HG02840 (cell line): ENCODE data around the gene TSPOAP1.

Experiments
- ATAC-seq: cut with Tn5 transposase; IDR thresholded peaks from one replicate; pipeline ENCODE4 v1.9.1; 2021; ENCODE audit warnings: mild to moderate bottlenecking, moderate library complexity, moderate number of reproducible peaks; ENCODE audit not compliant: unreplicated experiment, low FRiP score

TSPOAP1 gene, protein sequence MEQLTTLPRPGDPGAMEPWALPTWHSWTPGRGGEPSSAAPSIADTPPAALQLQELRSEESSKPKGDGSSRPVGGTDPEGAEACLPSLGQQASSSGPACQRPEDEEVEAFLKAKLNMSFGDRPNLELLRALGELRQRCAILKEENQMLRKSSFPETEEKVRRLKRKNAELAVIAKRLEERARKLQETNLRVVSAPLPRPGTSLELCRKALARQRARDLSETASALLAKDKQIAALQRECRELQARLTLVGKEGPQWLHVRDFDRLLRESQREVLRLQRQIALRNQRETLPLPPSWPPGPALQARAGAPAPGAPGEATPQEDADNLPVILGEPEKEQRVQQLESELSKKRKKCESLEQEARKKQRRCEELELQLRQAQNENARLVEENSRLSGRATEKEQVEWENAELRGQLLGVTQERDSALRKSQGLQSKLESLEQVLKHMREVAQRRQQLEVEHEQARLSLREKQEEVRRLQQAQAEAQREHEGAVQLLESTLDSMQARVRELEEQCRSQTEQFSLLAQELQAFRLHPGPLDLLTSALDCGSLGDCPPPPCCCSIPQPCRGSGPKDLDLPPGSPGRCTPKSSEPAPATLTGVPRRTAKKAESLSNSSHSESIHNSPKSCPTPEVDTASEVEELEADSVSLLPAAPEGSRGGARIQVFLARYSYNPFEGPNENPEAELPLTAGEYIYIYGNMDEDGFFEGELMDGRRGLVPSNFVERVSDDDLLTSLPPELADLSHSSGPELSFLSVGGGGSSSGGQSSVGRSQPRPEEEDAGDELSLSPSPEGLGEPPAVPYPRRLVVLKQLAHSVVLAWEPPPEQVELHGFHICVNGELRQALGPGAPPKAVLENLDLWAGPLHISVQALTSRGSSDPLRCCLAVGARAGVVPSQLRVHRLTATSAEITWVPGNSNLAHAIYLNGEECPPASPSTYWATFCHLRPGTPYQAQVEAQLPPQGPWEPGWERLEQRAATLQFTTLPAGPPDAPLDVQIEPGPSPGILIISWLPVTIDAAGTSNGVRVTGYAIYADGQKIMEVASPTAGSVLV (N-terminal part only)

DNA sequence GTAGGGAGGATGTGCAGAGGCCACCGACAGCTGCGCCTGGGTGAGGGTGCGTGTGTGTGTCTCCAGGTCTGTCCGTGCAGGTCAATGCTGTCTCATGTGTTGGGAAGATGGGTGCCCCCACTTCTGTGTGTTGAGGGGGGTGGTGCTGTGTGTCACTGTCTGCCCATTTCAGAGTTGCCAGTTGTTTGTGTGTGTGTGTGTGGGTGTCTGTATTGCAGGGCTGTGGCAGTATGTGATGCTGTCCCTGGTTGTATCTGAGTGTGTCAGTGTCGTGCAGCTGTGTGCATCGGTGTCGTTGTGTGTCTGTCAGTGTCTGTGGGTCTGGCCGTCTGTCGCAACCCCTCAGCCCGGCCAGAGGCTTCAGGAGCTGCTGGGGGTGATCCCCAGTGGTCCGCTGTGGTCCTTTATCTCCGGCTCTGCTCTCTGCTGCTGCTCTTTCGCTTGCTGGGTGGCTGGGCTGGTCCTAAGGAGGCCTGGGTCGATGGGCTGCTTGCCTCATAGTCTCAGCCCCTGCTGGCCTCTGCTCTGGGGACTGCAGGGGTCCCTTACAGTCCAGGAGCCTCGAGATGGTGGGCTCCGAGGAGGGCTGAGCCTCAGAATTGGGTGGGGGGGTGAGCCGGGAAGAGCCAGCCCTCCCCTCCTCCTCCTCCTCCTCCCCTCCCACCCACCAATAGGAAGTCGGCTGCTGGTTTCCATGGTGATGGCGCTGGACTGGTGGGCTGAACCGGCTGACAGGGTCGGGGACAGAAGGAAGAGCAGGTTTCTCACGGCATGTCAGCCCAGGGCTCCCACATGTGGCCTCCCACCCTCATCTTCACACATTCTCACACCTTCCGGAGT is at the start of gene TSPOAP1:
TSS of gene TSPOAP1 (minus strand) at position 601 of the 840 bp plus-strand sequence. CDS start 875 bp downstream, outside the sequence.
- no peak for ATAC-seq

DNA sequence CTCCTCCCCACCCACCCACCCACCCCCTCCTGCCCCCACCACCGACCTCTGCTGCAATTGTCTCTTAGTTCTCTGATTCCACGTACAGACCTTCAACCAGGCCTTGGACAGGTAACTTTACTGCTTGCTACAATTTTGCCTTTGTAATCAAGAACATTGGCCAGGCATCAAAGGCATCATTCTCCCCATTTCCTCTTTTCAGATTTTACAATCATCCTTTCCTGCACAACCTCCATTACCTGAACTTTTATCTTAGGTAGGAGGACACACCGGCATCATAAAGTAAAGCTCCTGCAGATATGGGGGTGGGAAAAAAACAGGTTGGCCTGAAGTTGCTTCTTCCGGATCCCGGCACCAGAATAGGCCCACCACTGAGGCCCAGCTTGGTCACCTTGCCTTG is 49.1 kb upstream of the TSPOAP1 start:
- no peak for ATAC-seq

DNA sequence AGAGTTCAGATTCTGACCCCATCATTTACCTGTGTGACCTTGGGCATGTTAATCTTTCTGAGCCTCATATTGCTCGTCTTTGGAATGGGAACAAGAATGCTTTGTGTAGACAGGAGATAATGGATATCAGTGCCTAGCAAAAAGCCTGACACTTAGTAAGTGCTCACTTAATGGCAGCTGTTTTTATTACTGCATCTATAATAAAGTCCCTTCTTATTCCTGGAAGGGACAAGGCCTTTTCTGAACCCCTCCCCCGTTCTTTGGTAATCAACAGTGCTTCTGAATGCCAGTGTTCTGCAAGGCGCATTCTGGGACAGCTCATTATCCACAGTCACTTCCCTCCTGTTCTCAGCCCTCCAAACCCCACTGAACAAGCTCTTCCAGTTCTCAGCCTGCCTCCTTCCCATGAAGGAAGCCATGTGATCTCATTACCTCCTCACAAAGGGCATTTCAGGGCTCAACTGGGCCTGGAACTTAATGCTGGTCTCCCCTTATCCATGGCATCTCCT is 48.6 kb upstream of the TSPOAP1 start:
- no peak for ATAC-seq

DNA sequence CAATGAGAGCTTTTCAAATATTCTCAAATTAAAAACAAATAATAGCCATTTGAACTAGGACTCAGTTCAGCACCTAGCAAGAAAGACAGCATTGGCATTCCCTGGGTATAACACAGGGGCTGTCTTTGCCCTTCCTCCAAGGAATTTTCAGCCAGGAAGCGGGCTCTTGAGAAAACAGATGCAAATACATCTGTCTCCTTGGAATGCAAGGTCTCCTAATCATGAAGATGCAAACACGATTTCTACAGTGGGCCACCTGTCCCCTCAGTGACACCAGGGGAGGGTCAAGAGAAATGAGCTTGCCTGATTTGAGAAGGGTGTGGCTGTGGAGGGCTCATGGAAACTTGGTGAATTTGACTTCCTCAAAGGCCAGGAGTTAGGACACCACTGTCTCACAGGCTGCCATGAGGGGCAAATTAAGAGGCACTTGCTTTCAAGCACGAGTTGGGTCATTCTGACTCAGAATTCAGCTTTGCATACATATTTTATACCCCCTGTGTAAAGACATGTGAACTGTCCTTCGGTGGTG is 47.9 kb upstream of the TSPOAP1 start:
- ATAC-seq = no peak

DNA sequence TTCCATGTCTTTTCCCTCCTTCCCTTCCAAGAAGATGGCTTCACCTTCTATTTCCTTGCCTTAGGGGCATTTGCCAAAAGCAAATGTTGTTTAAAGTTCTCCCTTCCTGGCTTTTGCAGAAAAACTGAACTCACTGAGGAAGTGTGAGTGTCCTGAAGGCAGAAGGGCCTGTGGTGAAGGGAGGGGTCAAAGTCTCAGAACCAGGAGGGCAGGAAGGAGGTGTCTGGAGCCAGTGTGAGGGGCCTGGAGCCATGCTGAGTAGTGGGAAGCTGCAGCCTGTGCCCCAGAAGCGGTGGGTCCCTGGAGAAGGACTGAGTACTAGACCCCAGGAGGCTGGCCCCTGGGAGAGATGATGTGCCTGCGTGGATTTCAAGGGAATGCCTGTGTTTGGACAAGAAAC is 47.2 kb upstream of the TSPOAP1 start:
- ATAC-seq = no peak

DNA sequence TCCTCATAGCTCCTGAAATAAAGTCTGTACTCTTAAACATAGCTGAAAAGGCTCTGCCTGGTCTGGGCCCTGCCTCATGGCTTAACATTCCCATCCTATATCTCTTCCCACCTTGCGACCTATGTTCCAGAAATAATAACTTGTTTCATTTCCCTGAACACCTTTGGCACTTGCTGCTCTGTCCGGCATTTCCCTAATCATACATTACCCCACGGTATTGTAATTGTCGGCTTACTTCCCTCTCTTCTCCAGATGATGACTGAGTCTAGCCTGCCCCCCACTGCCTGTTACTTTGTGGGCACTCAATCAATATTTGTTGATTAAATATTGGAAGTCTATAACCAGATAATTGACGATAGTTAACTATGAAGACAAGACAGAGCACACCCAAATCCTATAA is 46.7 kb upstream of the TSPOAP1 start:
- no peak for ATAC-seq

DNA sequence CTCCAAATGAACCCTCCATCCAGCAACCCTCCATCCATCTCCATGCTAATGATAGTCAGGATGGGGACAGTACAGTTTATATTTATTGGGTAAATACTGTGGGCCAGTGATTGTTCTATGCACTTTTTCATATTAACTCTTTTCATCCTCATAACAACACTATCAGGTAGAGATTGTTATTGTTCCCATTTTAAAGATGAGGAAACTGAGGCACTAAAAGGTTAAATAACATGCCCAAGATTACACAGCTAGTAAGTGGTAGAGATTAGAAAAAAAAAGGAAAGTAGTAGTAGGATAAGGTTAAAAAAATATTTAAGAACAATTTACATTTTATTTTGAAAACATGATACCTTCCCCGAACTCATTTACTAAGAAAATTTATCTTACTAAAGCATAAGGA is 45.3 kb upstream of the TSPOAP1 start:
- ATAC-seq = no peak

DNA sequence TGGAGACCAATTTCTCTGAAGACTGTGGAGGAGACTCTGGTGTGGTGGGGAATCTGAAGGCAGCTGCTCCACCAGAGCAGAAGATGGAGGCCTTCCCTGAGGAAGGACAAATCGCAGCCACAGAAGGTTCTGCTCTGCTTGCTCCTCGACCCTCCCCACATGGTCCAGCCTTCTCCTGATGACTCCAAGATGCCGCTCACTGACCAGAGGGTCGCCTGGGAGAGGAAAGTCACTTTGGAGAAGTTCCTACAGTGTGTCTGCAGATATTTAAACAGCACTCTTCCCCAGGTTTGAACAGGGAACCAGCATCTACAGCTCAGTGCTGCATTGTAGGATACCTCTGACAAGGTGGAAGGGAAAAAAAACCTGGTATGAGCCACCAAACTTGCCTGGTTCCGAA is 44.4 kb upstream of the TSPOAP1 start:
- no peak for ATAC-seq

DNA sequence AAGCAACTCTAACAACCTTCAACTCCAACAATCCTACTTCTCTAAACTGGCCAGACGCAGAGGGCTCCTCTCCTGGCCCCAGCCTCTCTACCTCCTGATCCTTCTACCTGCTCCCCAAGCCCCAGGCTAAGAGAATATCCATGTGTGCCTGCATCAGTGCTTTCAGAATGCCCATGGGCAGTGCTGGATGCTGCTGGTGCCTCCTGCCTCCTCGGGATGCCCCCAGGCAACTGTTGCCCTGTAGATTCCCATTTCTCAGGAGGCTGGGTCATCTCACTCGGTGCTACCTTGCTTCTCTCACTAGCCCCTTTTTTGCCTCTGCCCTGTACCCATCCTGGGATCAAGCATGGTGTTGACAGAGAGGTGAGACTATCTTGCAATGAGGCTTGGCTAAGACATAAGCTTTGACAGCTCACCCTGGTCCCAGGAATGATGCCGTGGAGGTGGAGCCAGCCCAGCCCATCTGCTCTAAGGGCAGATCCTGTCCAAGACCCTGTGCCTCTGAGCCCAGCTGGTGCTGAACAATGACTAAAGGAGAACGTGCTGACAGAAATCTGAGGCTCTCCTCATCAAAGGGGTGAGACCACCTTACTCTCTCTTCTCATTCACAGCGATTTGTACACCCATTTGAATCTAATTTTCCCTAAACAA is 42.8 kb upstream of the TSPOAP1 start:
- no peak for ATAC-seq

DNA sequence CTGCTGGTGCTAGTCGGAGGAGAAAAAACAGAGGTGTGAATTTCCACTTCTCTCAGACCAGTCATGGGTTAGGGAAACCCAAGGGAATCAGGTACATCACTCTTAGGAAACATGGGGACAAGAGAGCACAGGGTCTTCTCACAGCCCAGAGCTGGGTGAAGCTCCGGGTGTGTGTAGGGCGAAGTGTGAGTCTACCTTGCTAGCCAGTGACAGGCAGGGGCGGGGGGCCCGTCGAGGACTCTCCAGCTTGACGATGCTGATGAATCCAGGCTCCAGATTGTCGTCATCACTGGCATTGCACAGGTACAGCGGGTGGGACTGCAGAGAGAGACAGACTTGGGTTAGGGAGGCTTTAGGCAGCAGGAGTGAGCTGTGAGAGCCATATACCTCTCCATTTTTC is 42.1 kb upstream of the TSPOAP1 start:
- ATAC-seq = no peak

DNA sequence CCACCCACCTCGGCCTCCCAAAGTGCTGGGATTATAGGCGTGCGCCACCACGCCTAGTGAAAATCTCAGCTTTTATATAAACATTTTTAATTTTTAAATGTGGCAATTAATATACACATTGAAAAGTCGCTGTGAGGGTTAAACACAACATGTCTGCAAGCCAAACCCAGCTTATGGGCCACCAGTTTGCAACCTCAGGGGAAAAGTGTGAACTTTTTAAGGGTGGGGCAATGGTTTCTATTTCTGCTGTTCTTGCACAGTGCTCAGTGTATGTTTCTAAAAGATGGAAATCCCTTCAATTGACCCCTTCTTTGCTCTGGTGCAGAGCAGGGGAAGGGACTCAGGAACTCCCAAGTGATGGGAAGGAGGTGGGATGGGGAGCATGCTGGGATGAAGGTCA is 41.7 kb upstream of the TSPOAP1 start:
- no peak for ATAC-seq

DNA sequence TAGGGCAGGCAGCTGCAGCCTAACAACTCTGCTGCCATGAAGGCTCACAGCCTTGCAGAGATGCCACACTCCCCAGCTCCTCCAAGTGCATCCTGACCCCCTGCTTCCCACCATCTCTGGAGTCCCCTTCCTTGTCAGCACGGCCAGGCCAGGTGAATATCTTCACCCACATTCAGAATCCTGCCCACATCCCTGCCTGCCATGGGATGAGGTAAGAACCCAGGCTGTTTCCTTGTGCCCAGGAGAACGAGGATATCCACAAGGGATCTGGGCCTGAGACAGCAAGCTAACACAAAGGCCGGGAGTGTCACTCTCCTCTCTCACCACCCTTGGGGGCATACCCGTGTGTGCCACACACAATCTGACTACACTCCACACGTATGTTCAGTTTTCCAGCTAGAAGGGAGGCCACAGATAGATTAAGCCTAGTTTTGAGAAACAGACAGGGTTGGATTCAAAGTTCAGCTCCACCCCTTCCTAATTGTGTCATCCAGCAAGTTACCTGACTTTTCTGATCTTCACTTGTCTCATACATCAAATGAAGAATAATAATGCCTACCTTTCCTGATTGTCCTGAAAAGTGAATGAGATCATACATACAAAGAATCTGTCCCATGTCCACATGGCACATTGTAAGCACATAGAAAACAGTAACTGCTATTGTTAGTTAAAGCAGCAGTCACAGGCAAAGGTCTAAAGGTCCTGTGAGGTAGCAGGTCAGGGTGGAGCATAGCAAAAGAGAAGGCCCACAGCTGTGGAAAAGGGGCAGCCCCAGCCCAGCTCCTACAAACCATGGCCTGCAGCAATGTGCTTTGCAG is 40.8 kb upstream of the TSPOAP1 start:
- ATAC-seq = no peak

DNA sequence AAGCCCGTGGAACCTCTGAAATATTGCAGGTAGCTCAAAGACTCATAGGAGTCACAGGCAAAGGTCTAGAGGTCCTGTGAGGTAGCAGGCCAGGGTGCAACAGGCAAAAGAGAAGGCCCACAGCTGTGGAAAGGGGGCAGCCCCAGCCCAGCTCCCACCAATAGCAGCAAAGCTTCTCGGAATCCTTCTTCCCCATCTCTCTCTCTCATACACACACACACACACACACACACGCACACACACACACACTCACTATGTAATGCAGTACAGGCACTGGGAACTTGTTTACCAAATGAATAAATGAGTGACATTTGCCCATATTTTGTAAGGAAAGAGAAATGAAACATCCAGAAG is 40.2 kb upstream of the TSPOAP1 start:
- ATAC-seq = no peak

DNA sequence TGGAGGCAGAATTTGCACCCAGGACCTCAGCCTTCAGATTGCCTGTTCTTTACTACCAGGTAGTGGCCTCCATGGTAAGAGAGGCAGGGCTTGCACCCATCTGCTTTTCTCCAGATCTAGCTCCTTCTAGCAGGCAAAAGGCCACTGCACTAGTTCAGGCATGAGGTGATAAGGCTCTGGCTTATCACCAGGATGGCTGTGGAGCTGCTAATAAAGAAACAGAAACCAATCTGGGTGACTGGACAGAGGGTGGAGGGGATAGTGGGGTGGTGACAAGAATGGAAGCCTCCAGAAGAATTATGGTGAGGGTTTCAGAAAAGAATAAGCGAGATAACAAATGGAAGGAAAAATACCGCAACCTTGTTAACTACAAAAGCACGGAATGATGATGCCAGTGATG is 38.9 kb upstream of the TSPOAP1 start:
- ATAC-seq = no peak

DNA sequence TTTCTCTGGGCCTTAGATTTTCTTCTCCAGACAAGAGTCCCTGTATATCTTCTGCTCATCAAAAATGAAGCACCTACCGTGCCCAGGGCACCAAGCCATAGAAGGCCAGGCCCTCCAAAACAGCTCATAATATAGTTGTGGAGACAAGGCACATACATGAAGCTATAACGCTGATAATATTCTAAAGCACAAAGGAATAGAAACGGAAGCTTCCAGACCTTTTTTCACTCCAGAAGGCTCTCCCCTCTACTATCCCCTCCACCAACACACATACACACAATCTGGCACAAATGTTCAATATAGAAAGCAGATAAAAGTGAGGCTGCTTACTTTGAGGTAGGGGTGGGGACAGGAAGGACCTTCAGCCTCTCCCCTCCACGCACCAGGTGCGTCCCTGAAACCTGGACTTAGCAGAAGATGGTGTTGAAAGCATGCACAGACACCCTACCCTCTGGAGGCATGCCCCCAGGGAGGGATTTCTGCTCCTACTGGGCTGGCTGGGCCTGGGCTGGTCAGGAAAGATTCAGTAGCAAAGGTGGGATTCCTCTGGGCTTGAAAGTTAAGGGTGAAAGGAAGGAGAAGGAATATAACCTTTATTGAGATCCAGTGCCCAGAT is 37.5 kb upstream of the TSPOAP1 start:
- no peak for ATAC-seq

DNA sequence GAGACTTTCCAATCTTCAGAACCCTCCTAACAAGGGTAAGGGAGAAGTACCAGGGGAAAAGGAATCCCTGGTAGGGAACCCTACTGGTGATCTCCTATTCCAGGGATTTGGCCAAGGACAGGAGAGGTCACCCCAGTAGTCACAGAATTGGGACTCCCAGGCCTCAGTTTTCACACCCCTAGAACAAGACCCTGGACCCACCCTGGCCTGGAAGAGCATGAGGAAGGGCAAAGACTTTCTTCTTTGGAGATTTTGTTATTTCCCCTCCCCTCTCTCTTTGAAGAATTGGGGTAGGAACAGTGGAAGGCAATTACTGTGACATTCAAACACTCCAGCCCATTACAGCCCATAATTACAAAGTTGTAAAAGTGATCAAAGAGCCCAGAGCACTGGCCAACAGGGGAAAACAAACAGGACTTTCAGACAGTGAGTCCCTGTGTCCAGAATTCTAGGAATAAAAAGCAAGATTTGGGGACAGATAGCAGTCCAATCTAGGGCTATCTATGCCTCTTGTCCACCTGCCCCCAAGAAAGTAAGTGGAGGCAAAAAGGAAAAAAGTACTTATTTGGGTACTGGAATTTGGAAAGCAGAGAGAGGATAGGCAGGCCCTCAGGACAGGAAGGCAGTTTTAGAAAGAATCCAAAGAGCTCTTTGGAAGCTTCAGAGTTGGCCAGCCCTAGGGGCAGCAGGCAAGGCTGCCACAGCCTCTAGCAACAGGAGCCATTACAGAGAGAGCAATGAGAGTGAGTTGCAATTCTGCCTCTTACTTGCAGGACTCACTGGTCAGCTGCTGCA is 36.8 kb upstream of the TSPOAP1 start:
- ATAC-seq = no peak

DNA sequence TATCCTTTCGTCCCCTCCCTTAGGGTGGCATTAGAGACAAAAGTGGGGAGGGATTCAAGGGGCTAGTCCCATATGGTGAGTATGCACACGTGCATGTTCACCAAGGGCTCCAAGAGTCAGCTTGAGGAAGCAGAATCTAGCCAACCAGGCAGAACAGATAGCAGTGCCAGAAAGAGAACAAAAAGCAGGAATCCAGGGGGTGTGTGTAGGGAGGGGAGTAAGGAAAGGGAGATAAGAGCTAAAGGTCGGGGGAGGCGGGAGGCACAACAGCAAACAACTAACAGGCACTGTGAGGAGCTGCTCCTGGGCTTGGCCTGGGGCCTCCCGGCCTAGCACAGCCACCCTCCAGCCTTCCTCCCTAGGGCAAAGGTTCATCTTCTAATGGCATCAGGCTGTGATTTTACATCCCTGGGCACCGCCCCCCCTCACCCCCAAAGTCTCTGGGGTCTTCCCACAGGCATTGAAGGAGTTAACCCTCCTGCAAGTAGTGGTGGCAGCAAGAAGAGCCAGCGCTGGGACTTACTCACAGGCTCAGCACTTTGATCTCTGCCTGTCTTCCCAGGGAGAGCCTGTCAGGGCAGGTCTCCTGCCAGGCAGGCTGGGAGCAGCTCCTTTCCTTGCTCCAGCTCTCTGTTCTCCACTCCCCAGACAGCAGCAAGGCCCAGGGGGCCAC is 35.8 kb upstream of the TSPOAP1 start:
- no peak for ATAC-seq
